SU-DHL-6 (cell line): ENCODE measurements around the gene CIZ1.

Source experiments
- H2AFZ ChIP-seq: fragments of 200-600 bp; sonication (generic); 2 replicates; pipeline ENCODE4 v1.6.1; 2014; ENCODE audit warnings: low read depth, mild to moderate bottlenecking, moderate library complexity, mixed read lengths, antibody characterized with exemption, low read length; ENCODE audit not compliant: severe bottlenecking
- H3F3A ChIP-seq: fragments of 200-600 bp; shearing (Covaris generic); 2 replicates; pipeline ENCODE4 v1.6.0; 2016; ENCODE audit warnings: antibody characterized with exemption, mild to moderate bottlenecking; ENCODE audit not compliant: insufficient read depth
- H3K27ac ChIP-seq: fragments of 200-600 bp; sonication (generic); 2 replicates; pipeline ENCODE4 v1.5.1; 2016; ENCODE audit warnings: low read depth, mild to moderate bottlenecking, low read length, moderate library complexity, mixed read lengths
- H3K27me3 ChIP-seq: fragments of 200-600 bp; sonication (generic), shearing (Covaris generic); 2 replicates; pipeline ENCODE4 v1.6.0; 2014; ENCODE audit warnings: mild to moderate bottlenecking, low read length
- H3K36me3 ChIP-seq: fragments of 200-600 bp; sonication (generic); 2 replicates; pipeline ENCODE4 v1.6.1; 2014; ENCODE audit warnings: mild to moderate bottlenecking, low read length, mixed read lengths
- H3K4me2 ChIP-seq: fragments of 300-600, 200-600 bp; shearing (Covaris generic), sonication (generic); 2 replicates; pipeline ENCODE4 v1.6.0; 2014; ENCODE audit warnings: low read length, low read depth, mild to moderate bottlenecking; ENCODE audit not compliant: poor library complexity, severe bottlenecking
- H3K4me3 ChIP-seq: fragments of 200-600 bp; sonication (generic); 2 replicates; pipeline ENCODE4 v1.5.1; 2014; ENCODE audit warnings: antibody characterized with exemption, low read length, mild to moderate bottlenecking, mixed read lengths; ENCODE audit not compliant: insufficient read depth, poor library complexity, severe bottlenecking
- H3K79me2 ChIP-seq: fragments of 200-600 bp; sonication (generic); 2 replicates; pipeline ENCODE4 v1.6.1; 2014; ENCODE audit warnings: mild to moderate bottlenecking, low read length, moderate library complexity; ENCODE audit not compliant: insufficient read depth
- H3K9ac ChIP-seq: fragments of 200-600 bp; sonication (generic); 2 replicates; pipeline ENCODE4 v1.7.0; 2014; ENCODE audit warnings: mild to moderate bottlenecking, low read length
- H3K9me2 ChIP-seq: fragments of 200-600 bp; sonication (generic); replicated peaks from 2 replicates; pipeline ENCODE4 v1.6.1; 2014; ENCODE audit warnings: low read length; ENCODE audit not compliant: insufficient read depth
- H3K9me3 ChIP-seq: fragments of 200-600 bp; sonication (generic); 2 replicates; pipeline ENCODE4 v1.6.1; 2014; ENCODE audit warnings: low read length, mixed read lengths; ENCODE audit not compliant: insufficient read depth
- H4K20me1 ChIP-seq: fragments of 200-600 bp; sonication (generic); 2 replicates; pipeline ENCODE4 v1.6.1; 2014; ENCODE audit warnings: low read depth, mild to moderate bottlenecking, antibody characterized with exemption, low read length, moderate library complexity, mixed read lengths
- CTCF ChIP-seq: fragments of 200-600 bp; sonication (generic); IDR thresholded peaks from one replicate; pipeline ENCODE4 v1.5.1; 2017; ENCODE audit warnings: antibody characterized with exemption, mild to moderate bottlenecking, low read length, moderate library complexity; ENCODE audit not compliant: insufficient read depth, poor library complexity, severe bottlenecking
- EZH2phosphoT487 ChIP-seq: fragments of 200-600 bp; sonication (generic), shearing (Covaris generic); conservative IDR thresholded peaks from 2 replicates; pipeline ENCODE4 v1.6.1; 2018; ENCODE audit warnings: mild to moderate bottlenecking, antibody characterized with exemption, low read length, moderate library complexity, mixed read lengths

CIZ1 gene

GRCh38 chr9:128155736-128156500, 35.5 kb downstream of the CIZ1 start:
- Histone ChIP-seq H3K9me2 (no peaks in the 10 kb centered on the region), H3K9me3 (no peaks in the 10 kb centered on the region), H3F3A (no peaks in the 10 kb centered on the region), H3K9ac (no peak overlapping the region), H3K36me3 (no peaks in the 10 kb centered on the region), H4K20me1 (no peaks in the 10 kb centered on the region), H3K27ac (no peak overlapping the region), H3K27me3 (no peaks in the 10 kb centered on the region), H3K4me2 (no peak overlapping the region), H2AFZ (no peak overlapping the region), H3K4me3 (no peak overlapping the region), H3K79me2 (no peaks in the 10 kb centered on the region)
- TF ChIP-seq CTCF (no peak), EZH2phosphoT487 (no peak)

- Histone ChIP-seq H3K4me2 (no peak overlapping the region), H3K27me3 (no peaks in the 10 kb centered on the region), H4K20me1 (no peaks in the 10 kb centered on the region), H2AFZ (no peak overlapping the region), H3K9ac (no peak overlapping the region), H3K9me2 (no peaks in the 10 kb centered on the region), H3K4me3 (no peak overlapping the region), H3K27ac (no peak overlapping the region), H3K9me3 (no peaks in the 10 kb centered on the region), H3K79me2 (no peaks in the 10 kb centered on the region), H3F3A (no peaks in the 10 kb centered on the region), H3K36me3 (no peaks in the 10 kb centered on the region)
- TF ChIP-seq CTCF (no peak), EZH2phosphoT487 (no peak)
These were observed 37.3 kb downstream of the CIZ1 start for GRCh38 chr9:128153947-128154695.

GRCh38 chr9:128153060-128153946, 38.1 kb downstream of the CIZ1 start:
- Histone ChIP-seq H3K36me3 (no peaks in the 10 kb centered on the region), H2AFZ (no peak overlapping the region), H3K79me2 (no peaks in the 10 kb centered on the region), H3K9me3 (no peaks in the 10 kb centered on the region), H4K20me1 (no peaks in the 10 kb centered on the region), H3K4me2 (no peak overlapping the region), H3K27me3 (no peaks in the 10 kb centered on the region), H3F3A (no peaks in the 10 kb centered on the region), H3K4me3 (no peak overlapping the region), H3K9ac (no peak overlapping the region), H3K9me2 (no peaks in the 10 kb centered on the region), H3K27ac (no peak overlapping the region)
- no peak for TF ChIP-seq EZH2phosphoT487
- TF ChIP-seq CTCF: no peak
